BE2C (cell line): ENCODE data around the gene JSRP1.

Experiments used
- DNase-seq: peaks from one replicate; pipeline ENCODE4 v3.0.0-alpha.2; 2020
- H3K27me3 ChIP-seq: fragments of 250-450 bp; sonication (Bioruptor Pico); 2 replicates; pipeline ENCODE4 v1.5.1; 2020; ENCODE audit warnings: mild to moderate bottlenecking
- H3K36me3 ChIP-seq: fragments of 250-450 bp; sonication (Bioruptor Pico); 2 replicates; pipeline ENCODE4 v1.5.1; 2020; ENCODE audit warnings: mild to moderate bottlenecking
- H3K4me1 ChIP-seq: fragments of 250-450 bp; sonication (Bioruptor Pico); 2 replicates; pipeline ENCODE4 v1.5.1; 2020
- H3K4me3 ChIP-seq: 2 replicates; pipeline ENCODE4 v1.5.1; 2011; ENCODE audit warnings: low read depth, low read length
- H3K9me3 ChIP-seq: fragments of 250-450 bp; sonication (Bioruptor Pico); 2 replicates; pipeline ENCODE4 v1.5.1; 2020
- TF ChIP-seq, protein P1 (sequence below): IDR thresholded peaks from 2 replicates; pipeline ENCODE4 v1.5.1; 2012; ENCODE audit warnings: mild to moderate bottlenecking, low read depth, low read length

The JSRP1 gene

GRCh38 chr19:2216361-2217225 is 39.6 kb downstream of the JSRP1 start:
- Histone ChIP-seq H3K9me3 (no peaks in the 10 kb centered on the region), H3K4me1 (peaks cover 12% of the 10 kb centered on the region), H3K36me3 (peaks cover 94% of the 10 kb centered on the region), H3K27me3 (no peaks in the 10 kb centered on the region), H3K4me3 (no peak overlapping the region)
- TF ChIP-seq, protein P1, sequence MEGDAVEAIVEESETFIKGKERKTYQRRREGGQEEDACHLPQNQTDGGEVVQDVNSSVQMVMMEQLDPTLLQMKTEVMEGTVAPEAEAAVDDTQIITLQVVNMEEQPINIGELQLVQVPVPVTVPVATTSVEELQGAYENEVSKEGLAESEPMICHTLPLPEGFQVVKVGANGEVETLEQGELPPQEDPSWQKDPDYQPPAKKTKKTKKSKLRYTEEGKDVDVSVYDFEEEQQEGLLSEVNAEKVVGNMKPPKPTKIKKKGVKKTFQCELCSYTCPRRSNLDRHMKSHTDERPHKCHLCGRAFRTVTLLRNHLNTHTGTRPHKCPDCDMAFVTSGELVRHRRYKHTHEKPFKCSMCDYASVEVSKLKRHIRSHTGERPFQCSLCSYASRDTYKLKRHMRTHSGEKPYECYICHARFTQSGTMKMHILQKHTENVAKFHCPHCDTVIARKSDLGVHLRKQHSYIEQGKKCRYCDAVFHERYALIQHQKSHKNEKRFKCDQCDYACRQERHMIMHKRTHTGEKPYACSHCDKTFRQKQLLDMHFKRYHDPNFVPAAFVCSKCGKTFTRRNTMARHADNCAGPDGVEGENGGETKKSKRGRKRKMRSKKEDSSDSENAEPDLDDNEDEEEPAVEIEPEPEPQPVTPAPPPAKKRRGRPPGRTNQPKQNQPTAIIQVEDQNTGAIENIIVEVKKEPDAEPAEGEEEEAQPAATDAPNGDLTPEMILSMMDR, result no peak
- DNase-seq, result no peak

- peaks cover 95% of the 10 kb centered on the region for H3K36me3 ChIP-seq
- no peak for DNase-seq
- TF ChIP-seq, protein P1, result no peak
Observed at GRCh38 chr19:2215281-2215751, 40.9 kb downstream of the JSRP1 start.

GRCh38 chr19:2214251-2214650 is 42.0 kb downstream of the JSRP1 start:
- H3K4me1 ChIP-seq, result no peaks in the 10 kb centered on the region
- DNase-seq, result no peak

More at GRCh38 chr19:2215281-2215751, 40.9 kb downstream of the JSRP1 start:
- H3K9me3 ChIP-seq, result no peaks in the 10 kb centered on the region
- no peak overlapping the region for H3K4me3 ChIP-seq
- H3K4me1 ChIP-seq, result no peaks in the 10 kb centered on the region
- no peaks in the 10 kb centered on the region for H3K27me3 ChIP-seq

DNA sequence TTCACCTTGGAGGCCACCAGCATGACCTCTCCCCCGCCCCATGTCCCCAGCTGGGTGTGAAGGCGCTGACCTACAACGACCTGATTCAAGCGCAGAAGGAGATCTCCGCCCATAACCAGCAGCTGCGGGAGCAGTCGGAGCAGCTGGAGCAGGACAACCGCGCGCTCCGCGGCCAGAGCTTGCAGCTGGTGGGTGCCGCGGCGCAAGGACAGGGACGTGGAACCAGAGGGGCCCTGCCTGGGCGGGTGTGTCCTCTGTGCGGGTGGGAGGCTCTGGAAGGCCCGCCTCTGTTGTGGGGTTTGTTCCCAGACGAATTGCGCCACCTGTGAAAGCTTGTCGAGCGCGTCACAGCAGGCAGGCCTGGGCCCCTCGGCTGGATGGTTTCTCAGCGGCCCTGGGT is 42.4 kb downstream of the JSRP1 start:
- no peaks in the 10 kb centered on the region; the same call in 1 of the 2 replicates for H3K4me1 ChIP-seq
- no peaks in the 10 kb centered on the region for H3K27me3 ChIP-seq
- H3K36me3 ChIP-seq, result peaks cover 86% of the 10 kb centered on the region
- TF ChIP-seq, protein P1, result no peak
- H3K4me3 ChIP-seq, result no peak overlapping the region
- no peaks in the 10 kb centered on the region for H3K9me3 ChIP-seq
- peak; percentile 38 for DNase-seq

More at GRCh38 chr19:2214251-2214650, 42.0 kb downstream of the JSRP1 start:
- H3K36me3 ChIP-seq, result peaks cover 90% of the 10 kb centered on the region
- no peaks in the 10 kb centered on the region for H3K9me3 ChIP-seq
- no peak overlapping the region for H3K4me3 ChIP-seq
- no peaks in the 10 kb centered on the region for H3K27me3 ChIP-seq
- TF ChIP-seq, protein P1, result no peak

DNA sequence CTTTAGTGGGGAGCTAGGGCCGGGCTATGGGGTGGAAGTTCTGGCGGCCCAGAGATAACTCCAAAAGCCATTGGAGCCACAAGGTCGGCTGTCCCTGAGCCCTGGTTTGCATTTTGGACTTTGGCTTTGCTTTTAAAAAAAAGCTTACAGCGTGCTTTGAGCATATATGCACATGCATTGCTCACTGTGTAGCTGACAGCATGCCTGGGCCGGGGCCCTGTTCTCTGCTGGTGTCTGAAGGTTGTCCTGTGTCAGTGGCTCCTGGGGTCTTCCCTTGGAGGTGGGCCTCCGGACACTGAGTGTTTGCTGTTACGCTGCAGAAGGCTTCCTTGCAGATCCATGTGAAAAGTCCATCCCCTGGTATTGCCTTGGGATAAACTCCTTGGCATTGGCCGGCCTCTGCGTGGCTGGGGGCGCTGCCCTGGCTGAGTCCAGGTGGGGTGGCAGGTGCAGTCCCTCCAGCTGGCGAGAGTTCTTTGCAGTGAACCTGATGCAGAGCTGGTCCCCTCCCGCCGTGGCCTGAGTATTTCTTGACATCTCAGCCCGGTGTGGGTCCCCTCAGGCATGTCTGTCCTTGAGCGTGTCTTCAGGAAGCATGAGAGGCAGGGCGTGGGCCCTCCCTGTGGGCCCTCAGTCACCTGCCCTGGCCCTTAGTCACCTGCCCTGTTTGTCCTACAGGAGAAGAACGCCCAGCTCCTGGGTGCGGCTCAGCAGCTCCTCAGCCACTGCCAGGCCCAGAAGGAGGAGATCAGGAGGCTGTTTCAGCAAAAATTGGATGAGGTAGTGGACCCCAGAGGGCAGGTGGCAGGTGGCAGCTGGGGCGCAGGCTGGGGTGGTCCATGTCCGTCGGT is 43.1 kb downstream of the JSRP1 start:
- Histone ChIP-seq H3K36me3 (peaks cover 83% of the 10 kb centered on the region), H3K4me1 (peaks cover 2% of the 10 kb centered on the region; the same call in 1 of the 2 replicates), H3K9me3 (no peaks in the 10 kb centered on the region), H3K4me3 (no peak overlapping the region), H3K27me3 (no peaks in the 10 kb centered on the region)
- TF ChIP-seq, protein P1, result no peak
- no peak for DNase-seq
